Activated CD4-positive, alpha-beta T cell treated with anti-CD3 and anti-CD28 coated beads, Interleukin-2, amount 10 ng/mL, durations not matched to agents 24 days and 14 days (primary cell): ENCODE data around the gene SCG3. TPM values are rescaled to one million over a fixed set of nuclear protein-coding genes. Genes with fewer than 3 reads are reported as not detected.

ENCODE experiments used
- DNase-seq: peaks from one replicate; pipeline ENCODE4 v3.0.0; 2022
- H3K27ac Mint-ChIP-seq: one replicate; pipeline ENCODE4 v1.8.0; 2022; ENCODE audit warnings: mild to moderate bottlenecking, mixed read lengths
- H3K27me3 Mint-ChIP-seq: one replicate; pipeline ENCODE4 v1.8.0; 2022; ENCODE audit warnings: mixed read lengths
- H3K36me3 Mint-ChIP-seq: one replicate; pipeline ENCODE4 v1.8.0; 2022; ENCODE audit warnings: low read depth, mild to moderate bottlenecking, mixed read lengths
- H3K4me1 Mint-ChIP-seq: one replicate; pipeline ENCODE4 v1.8.0; 2021; ENCODE audit warnings: mixed read lengths
- H3K4me3 Mint-ChIP-seq: one replicate; pipeline ENCODE4 v1.8.0; 2022; ENCODE audit warnings: mild to moderate bottlenecking, moderate library complexity, mixed read lengths
- H3K9me3 Mint-ChIP-seq: one replicate; pipeline ENCODE4 v1.8.0; 2021; ENCODE audit warnings: mixed read lengths
- intact Hi-C: fragments of 100-400 bp; cut with micrococcal nuclease; formaldehyde crosslinking; loops from one replicate; pipeline ENCODE4 v1.15.1; 2023
- total RNA-seq: library from RNA; stranded (reverse); gene quantifications from 2 replicates; pipeline ENCODE4 v1.2.3, GENCODE V29; 2022

The SCG3 gene
- total RNA-seq, 1 donor from 2014 or later: not detected

DNA sequence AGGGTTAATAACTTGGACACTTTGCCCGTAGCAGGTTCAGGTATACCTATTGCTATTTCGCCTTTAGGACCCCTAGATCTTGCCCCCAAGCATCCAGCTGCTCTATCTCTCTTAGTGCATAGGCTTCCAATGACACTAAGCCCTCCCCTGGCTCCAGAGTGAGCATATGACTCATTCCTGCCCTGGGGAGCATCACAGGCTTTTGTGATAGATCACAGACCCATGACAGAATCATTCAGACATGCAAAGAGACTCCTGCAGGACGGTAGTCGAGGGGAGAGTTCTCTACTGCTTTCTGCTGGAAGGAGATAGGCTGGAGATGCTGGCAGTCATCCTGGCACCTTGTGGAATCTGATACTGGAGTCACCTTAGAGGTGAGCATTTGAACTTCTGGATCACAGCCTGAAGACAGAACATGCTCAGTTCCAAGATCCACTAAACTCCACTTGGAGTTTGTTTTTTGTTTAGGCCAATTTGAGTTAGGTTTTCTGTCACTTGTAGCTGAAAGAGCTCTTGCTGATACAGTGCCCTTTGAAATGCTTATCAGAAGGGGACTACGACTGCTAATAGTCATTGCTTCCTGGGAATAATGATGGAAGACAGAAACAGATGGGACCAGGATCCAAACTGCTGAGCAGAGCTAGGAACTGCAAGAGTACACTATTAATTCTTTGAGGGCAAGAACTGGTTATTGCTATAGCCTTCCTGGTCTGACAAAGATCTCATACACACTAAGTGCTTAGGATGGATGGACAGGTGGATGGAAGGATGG lies 45.2 kb downstream of the SCG3 start:
- Mint-ChIP-seq H3K4me3 (no peak overlapping the region), H3K4me1 (peaks cover 34% of the 10 kb centered on the region), H3K36me3 (peaks cover 31% of the 10 kb centered on the region), H3K27me3 (no peaks in the 10 kb centered on the region), H3K9me3 (no peaks in the 10 kb centered on the region), H3K27ac (peak overlapping the region; percentile 67)
- intact Hi-C loops: no loop called here
- peak; percentile 68 for DNase-seq

DNA sequence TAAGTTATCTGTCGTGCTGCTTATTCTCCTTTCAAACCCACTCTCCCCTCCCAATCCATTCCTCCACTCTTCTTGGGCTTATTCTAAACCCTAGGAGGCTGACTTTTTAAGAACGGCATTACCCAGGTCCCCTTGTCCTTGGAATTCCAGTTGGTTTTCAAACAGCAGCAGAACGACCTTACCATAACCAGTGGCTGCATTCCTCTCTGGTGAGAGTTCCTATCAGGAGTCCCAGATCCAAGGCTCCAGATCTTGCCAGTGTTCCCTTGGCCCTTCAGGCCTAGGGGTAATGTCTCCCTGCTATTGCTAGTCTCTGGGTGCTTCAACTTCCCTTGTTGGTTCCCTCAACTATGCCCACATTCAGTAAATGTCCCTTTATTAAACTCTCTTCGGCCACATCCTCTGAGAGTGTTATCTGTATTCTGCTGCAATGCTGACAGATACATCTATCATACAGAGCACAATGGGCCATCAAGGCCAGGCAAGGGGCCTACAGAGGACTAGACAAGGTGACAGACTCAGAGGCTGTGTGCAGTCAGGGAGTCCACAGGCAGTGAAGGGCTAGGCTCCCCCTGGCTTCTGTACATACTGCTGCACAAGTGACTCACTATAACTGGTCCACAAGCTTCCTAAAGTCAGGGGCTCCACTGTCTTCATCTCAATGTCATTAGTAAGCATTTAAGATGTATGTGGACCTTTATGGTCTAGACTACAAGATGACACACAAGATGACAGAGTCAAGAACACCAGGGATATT lies 46.0 kb downstream of the SCG3 start:
- H3K9me3 Mint-ChIP-seq: no peaks in the 10 kb centered on the region
- H3K27me3 Mint-ChIP-seq: no peaks in the 10 kb centered on the region
- H3K27ac Mint-ChIP-seq: no peak overlapping the region
- intact Hi-C loops: no loop called here
- no peak overlapping the region for H3K4me3 Mint-ChIP-seq
- no peak for DNase-seq
- peaks cover 40% of the 10 kb centered on the region for H3K4me1 Mint-ChIP-seq
- peaks cover 27% of the 10 kb centered on the region for H3K36me3 Mint-ChIP-seq

DNA sequence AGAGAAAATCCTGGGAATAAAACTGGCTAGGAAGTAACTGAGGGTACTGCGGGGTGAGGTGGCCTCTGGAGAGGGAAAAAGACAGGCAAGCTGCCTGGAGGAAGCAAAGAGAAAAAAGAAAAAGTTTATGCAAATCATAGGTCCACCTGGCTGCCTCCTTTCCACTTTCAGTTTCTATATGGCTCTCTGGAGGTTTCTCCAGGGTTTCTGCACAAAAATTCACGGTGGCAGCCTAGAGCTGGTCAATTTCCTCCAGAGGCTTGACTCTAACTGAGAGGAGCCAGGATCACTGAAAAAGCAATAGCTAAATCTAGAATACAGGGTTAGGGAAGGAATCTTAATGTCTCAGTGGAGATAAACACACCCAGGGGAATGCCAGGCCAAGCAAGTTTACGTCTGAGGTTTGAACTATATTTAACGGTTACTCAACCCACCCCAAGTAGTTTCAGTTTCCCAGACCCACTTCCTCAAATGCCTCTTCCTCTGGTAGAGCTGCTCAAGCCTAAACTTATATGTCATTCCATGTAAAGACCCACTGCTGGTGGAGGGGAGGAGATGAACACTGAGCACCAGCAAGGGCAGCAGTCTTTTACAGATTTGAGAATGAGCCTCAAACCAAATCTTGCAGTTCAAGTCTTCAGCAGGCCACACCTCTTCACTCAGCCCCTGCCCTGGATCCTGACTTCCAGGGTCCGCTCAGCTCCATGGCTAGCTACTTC lies 50.4 kb downstream of the SCG3 start:
- Mint-ChIP-seq H3K27me3 (no peaks in the 10 kb centered on the region), H3K27ac (peak overlapping the region; percentile 86), H3K9me3 (no peaks in the 10 kb centered on the region), H3K4me3 (peak overlapping the region; percentile 79), H3K4me1 (peaks cover 66% of the 10 kb centered on the region), H3K36me3 (peaks cover 32% of the 10 kb centered on the region)
- peak; percentile 84 for DNase-seq
- intact Hi-C loops: loop anchor here (1.0 kb wide), 1 partner anchor 50 kb away; the partner anchor contains the start of gene SCG3

- Mint-ChIP-seq H3K9me3 (no peaks in the 10 kb centered on the region), H3K36me3 (peaks cover 32% of the 10 kb centered on the region), H3K4me3 (peak overlapping the region; percentile 29), H3K27ac (peak overlapping the region; percentile 8), H3K27me3 (no peaks in the 10 kb centered on the region), H3K4me1 (peaks cover 62% of the 10 kb centered on the region)
- intact Hi-C loops: loop anchor here (1.0 kb wide), 1 partner anchor 51 kb away; the partner anchor contains the start of gene SCG3
- peak; percentile 57 for DNase-seq
These were observed 51.3 kb downstream of the SCG3 start for GRCh38 chr15:51732646-51733045.

DNA sequence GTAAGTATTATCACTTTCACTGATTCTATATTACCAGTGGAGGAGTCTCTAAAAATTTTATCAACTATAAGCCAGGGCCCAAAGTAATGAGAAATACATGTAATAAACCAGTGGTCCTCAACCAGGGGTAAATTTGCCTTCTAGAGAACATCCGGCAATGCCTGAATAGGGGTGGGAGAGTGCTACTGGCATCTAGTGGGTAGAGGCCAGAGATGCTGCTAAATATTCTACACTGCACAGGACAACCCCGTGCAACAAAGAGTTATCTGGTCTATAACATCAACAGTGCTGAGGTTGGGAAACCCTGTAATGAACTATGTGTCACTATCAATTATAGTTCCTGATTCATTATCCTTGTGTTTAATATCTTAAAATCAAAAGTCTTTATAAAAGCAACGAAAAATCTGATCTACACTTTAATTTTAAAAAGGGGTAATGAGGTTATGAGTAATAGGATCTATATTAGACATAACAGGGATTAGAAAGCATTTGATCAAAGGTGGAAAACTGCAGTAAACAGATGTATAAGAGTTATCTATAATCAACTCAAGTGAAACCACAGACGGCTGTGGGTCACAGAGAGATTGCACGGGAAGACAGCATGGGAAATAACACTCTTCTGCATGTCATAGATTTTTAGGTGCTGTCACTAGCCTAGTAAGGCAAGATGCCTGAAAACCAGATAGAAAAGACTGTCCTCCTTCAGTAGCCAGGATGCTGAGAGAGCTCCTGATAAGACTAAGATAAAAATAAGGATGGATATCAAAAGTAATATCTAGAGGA lies 54.1 kb downstream of the SCG3 start:
- H3K27ac Mint-ChIP-seq: peak overlapping the region; percentile 92
- peak; percentile 76 for DNase-seq
- H3K4me3 Mint-ChIP-seq: peak overlapping the region; percentile 87
- peaks cover 71% of the 10 kb centered on the region for H3K4me1 Mint-ChIP-seq
- peaks cover 2% of the 10 kb centered on the region for H3K27me3 Mint-ChIP-seq
- intact Hi-C loops: loop anchor here (2.0 to 5.0 kb wide), 4 partner anchors 15 to 271 kb away; partner anchors contain the start of gene TMOD2
- no peaks in the 10 kb centered on the region for H3K9me3 Mint-ChIP-seq
- H3K36me3 Mint-ChIP-seq: peaks cover 23% of the 10 kb centered on the region

GRCh38 chr15:51736069-51736468 lies 54.8 kb downstream of the SCG3 start:
- peak; percentile 70 for DNase-seq
- peaks cover 2% of the 10 kb centered on the region for H3K27me3 Mint-ChIP-seq
- peak overlapping the region; percentile 92 for H3K27ac Mint-ChIP-seq
- H3K4me1 Mint-ChIP-seq: peaks cover 65% of the 10 kb centered on the region
- peak overlapping the region; percentile 87 for H3K4me3 Mint-ChIP-seq
- intact Hi-C loops: loop anchor here (2.0 to 5.0 kb wide), 4 partner anchors 15 to 271 kb away; partner anchors contain the start of gene TMOD2
- H3K36me3 Mint-ChIP-seq: peaks cover 19% of the 10 kb centered on the region
- H3K9me3 Mint-ChIP-seq: no peaks in the 10 kb centered on the region

- H3K4me3 Mint-ChIP-seq: peak overlapping the region; percentile 87
- peak; percentile 87 for DNase-seq
- no peaks in the 10 kb centered on the region for H3K9me3 Mint-ChIP-seq
- peak overlapping the region; percentile 92 for H3K27ac Mint-ChIP-seq
- peaks cover 17% of the 10 kb centered on the region for H3K36me3 Mint-ChIP-seq
- peaks cover 2% of the 10 kb centered on the region for H3K27me3 Mint-ChIP-seq
- peaks cover 56% of the 10 kb centered on the region for H3K4me1 Mint-ChIP-seq
- intact Hi-C loops: loop anchor here (2.0 to 5.0 kb wide), 4 partner anchors 14 to 270 kb away; partner anchors contain the start of gene TMOD2
These were observed 55.6 kb downstream of the SCG3 start for GRCh38 chr15:51736751-51737521.

DNA sequence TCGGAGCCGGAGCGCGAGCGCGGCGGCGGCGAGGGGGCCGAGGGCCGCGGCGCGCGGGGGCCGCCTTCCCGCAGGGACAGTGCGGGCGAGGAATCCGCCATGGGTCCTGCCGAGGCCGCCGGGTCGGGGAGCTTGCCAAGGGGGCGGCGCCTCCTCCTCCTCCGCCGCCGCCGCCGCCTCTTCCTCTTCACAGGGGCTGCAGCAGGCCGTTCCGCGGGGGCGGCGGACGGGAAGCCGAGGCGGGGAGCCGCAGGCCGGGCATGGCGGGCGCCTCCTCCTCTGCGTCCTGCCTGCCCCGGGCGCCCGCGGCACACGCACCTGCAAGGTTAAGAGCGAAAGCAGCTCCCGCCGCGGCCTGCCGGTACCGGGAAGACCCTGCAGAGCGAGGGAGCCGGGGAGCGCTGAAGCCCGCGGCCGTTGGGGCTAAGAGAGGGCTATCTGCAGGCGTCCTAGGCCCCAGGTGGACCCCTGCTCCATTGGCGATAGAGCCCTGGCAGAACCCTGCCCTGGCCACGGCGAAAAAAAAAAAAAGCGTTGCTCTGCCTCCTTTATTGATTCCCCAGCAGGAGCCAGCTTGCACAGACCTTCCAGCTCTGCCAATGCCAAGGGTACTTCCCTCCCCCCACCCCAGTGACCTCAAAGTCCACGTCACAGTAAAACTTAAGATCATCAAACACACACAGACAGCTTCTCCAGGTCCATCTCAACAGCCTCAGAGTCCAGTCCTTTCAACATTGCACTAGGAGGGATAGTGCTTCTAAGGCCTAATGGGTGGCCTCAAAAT lies 56.4 kb downstream of the SCG3 start, which contains the start of gene LYSMD2:
TSS of gene LYSMD2 (minus strand) at position 134 of the 784 bp plus-strand sequence. CDS start at position 101, 33 bp downstream.
- peak; percentile 91 for DNase-seq
- Mint-ChIP-seq H3K4me3 (peak within 1 kb of the TSS; percentile 87), H3K4me1 (peaks cover 49% of the 10 kb centered on the region), H3K36me3 (peaks cover 12% of the 10 kb centered on the region), H3K27ac (peak within 1 kb of the TSS; percentile 92), H3K9me3 (no peaks in the 10 kb centered on the region), H3K27me3 (peaks cover 2% of the 10 kb centered on the region)
- intact Hi-C loops: loop anchor here (2.0 to 5.0 kb wide), 4 partner anchors 13 to 269 kb away; partner anchors contain the start of gene TMOD2

- peaks cover 41% of the 10 kb centered on the region for H3K4me1 Mint-ChIP-seq
- DNase-seq: no peak
- H3K9me3 Mint-ChIP-seq: no peaks in the 10 kb centered on the region
- H3K36me3 Mint-ChIP-seq: peaks cover 4% of the 10 kb centered on the region
- H3K27ac Mint-ChIP-seq: peak overlapping the region; percentile 86
- intact Hi-C loops: loop anchor here (5.0 kb wide), 2 partner anchors 39 to 94 kb away; no protein-coding TSS in a partner anchor
- H3K27me3 Mint-ChIP-seq: peaks cover 5% of the 10 kb centered on the region
- H3K4me3 Mint-ChIP-seq: peak overlapping the region; percentile 81
These were observed 57.2 kb downstream of the SCG3 start for GRCh38 chr15:51738553-51738952.

DNA sequence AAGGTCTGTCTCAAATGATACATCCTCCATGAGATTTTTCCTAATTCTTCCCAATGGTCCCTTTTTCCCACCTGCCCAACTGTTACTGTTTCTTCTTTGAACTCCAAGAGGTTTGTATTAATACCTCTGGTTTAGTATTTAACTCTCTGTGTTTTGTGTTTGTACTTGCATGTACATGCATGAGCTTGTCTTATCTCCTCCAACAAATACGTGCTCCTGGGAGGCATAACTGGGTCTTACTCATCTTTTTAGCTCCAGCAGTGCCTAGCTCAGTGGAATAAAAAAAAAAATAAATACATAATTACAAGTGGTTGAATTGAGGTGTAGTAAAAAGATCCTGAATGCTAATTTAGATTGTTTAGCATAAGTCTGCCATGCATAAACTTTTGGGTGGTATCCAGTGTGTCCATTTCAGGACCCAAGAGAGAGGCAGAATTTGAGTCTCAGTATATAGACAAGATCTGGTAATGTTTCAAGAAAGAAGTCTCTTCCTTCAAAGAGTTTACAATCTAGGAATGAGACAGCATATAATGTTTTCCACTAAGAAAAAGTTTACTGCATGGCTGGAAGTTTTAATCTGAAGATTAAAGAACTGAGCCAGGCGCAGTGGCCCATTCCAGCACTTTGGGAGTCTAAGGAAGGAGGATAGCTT lies 57.9 kb downstream of the SCG3 start:
- peaks cover 38% of the 10 kb centered on the region for H3K4me1 Mint-ChIP-seq
- no peaks in the 10 kb centered on the region for H3K9me3 Mint-ChIP-seq
- intact Hi-C loops: loop anchor here (5.0 kb wide), 2 partner anchors 38 to 93 kb away; no protein-coding TSS in a partner anchor
- peak overlapping the region; percentile 23 for H3K27ac Mint-ChIP-seq
- no peak for DNase-seq
- peaks cover 11% of the 10 kb centered on the region for H3K27me3 Mint-ChIP-seq
- H3K36me3 Mint-ChIP-seq: peaks cover 3% of the 10 kb centered on the region
- H3K4me3 Mint-ChIP-seq: peak overlapping the region; percentile 50

DNA sequence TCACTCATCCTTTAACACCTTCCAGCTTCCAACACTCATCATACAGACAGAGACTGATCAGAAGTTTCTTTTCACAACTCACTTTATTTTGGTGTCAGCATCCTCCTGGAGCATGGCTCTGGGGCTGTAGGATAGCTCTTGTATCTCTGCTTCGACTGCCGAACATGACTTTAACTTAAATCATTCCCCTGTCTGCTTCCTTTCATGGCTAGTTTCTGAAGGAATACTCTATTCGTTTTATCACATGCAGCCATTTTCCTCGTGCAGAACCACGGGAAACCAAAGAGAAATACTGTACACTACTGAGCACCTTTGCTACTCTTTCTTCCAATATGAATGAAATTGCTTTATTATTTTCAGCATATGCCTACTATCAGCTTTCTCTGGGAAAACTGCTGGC lies 68.0 kb downstream of the SCG3 start:
- H3K36me3 Mint-ChIP-seq: no peaks in the 10 kb centered on the region
- H3K27me3 Mint-ChIP-seq: peaks cover 57% of the 10 kb centered on the region
- DNase-seq: no peak
- no peaks in the 10 kb centered on the region for H3K9me3 Mint-ChIP-seq
- no peak overlapping the region for H3K4me3 Mint-ChIP-seq
- H3K27ac Mint-ChIP-seq: no peak overlapping the region
- peaks cover 13% of the 10 kb centered on the region for H3K4me1 Mint-ChIP-seq
- intact Hi-C loops: no loop called here
